ENCODE measurements around the gene PSME4.

Gene PSME4

GRCh38 chr2:53987336-53987921, 16.6 kb upstream of the PSME4 start:
- CTCF ChIA-PET = no interaction called here
- DNase-seq (ENCODE audit: low spot score) = no peak

GRCh38 chr2:53985646-53986045, 14.9 kb upstream of the PSME4 start:
- ChIA-PET POLR2A (ENCODE audit: low non-redundant PET) (no interaction called here), CTCF (interaction anchor here (0.6 kb wide), 1 partner anchor 134 kb away, joined by 3 read pairs; no protein-coding TSS in a partner anchor)

More at GRCh38 chr2:53987336-53987921, 16.6 kb upstream of the PSME4 start:
- no peak for TF ChIP-seq CTCF (conservative IDR thresholded peaks at IDR 0.05; ENCODE audit: low read depth)
- H3K27ac ChIP-seq = no peak overlapping the region
- POLR2A ChIA-PET (ENCODE audit: low non-redundant PET) = no interaction called here

GRCh38 chr2:53969968-53970723, 647 bp downstream of the PSME4 start:
- no peak for TF ChIP-seq CTCF (conservative IDR thresholded peaks at IDR 0.05; ENCODE audit: low read depth)
- CTCF ChIA-PET = interaction anchor here (0.6 to 1.3 kb wide), 2 partner anchors 137 to 655 kb away, joined by 5 to 6 read pairs; no protein-coding TSS in a partner anchor
- peak overlapping the region; percentile 92 for H3K27ac ChIP-seq
- peak; percentile 31 for DNase-seq (ENCODE audit: low spot score)
- POLR2A ChIA-PET (ENCODE audit: low non-redundant PET) = no interaction called here

More at GRCh38 chr2:53985646-53986045, 14.9 kb upstream of the PSME4 start:
- no peak for DNase-seq (ENCODE audit: low spot score)
- TF ChIP-seq CTCF (conservative IDR thresholded peaks at IDR 0.05; ENCODE audit: low read depth) = no peak
- no peak overlapping the region for H3K27ac ChIP-seq

- ChIA-PET CTCF (interaction anchor here (0.6 to 1.3 kb wide), 2 partner anchors 138 to 656 kb away, joined by 5 to 6 read pairs; no protein-coding TSS in a partner anchor), POLR2A (ENCODE audit: low non-redundant PET) (interaction anchor here (0.6 to 0.7 kb wide), 2 partner anchors 37 to 46 kb away, joined by 3 to 4 read pairs; no protein-coding TSS in a partner anchor)
- H3K27ac ChIP-seq = peak overlapping the region; percentile 92
- peak; percentile 81 for DNase-seq (ENCODE audit: low spot score)
- TF ChIP-seq CTCF (conservative IDR thresholded peaks at IDR 0.05; ENCODE audit: low read depth) = no peak
Observed at GRCh38 chr2:53969285-53969967, 1.4 kb downstream of the PSME4 start.

GRCh38 chr2:53964987-53965687, 5.7 kb downstream of the PSME4 start:
- peak overlapping the region; percentile 20; the same call in 1 of the 2 replicates for H3K27ac ChIP-seq
- ChIA-PET POLR2A (ENCODE audit: low non-redundant PET) (no interaction called here), CTCF (no interaction called here)
- TF ChIP-seq CTCF (conservative IDR thresholded peaks at IDR 0.05; ENCODE audit: low read depth) = no peak
- no peak for DNase-seq (ENCODE audit: low spot score)
